ENCODE results near the gene RASSF4.

Gene RASSF4, protein sequence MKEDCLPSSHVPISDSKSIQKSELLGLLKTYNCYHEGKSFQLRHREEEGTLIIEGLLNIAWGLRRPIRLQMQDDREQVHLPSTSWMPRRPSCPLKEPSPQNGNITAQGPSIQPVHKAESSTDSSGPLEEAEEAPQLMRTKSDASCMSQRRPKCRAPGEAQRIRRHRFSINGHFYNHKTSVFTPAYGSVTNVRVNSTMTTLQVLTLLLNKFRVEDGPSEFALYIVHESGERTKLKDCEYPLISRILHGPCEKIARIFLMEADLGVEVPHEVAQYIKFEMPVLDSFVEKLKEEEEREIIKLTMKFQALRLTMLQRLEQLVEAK

DNA sequence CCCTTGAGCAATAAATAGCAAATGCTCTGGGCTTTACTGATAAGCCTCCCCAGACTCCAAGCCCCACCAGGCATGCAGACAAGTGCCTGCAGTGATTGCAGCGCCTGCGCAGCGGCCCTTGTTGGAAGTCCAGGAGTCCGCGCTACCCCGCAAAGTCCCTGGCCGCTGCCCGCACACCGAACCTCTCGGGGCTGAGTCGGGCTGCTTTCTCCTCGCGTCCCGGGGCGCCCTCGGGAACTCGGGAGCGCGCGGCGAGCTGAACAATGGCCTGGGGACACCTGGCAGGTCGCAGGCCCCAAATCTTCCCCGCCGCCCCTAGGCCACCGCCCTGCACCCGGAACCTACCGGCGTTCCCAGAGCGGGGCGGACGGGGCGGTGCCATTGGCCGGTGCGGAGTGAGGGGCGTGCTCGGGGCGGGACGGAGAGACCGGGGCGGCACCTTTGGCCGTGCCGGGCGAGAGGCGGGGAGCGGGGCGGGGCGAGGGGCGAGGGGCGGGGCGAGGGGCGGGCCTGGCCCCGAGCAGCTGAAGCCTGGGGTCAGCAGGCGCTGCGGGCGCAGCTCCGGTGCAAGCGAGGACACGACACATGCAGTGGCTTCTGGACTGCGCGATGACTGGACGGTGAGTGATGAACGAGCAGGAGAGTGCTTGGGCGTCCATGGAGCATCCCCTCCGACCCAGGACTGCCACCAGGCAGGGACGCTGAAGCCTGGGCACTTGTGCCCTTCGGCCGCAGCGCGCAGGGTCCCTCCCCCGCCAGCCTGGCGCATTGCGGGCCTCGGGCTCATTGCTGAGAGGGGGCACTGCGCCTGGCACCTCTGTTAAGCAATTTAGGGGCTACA, at the start of gene RASSF4:
TSS of gene RASSF4 (plus strand) at position 556 of the 841 bp plus-strand sequence. CDS start 10,401 bp downstream, outside the sequence.
- H3K9ac ChIP-seq: peak within 1 kb of the TSS; percentile 85
- H3K36me3 ChIP-seq: peaks cover 14% of the 10 kb centered on the region
- no peaks in the 10 kb centered on the region for H3K27me3 ChIP-seq
- peak within 1 kb of the TSS; percentile 81 for H3K4me3 ChIP-seq
- H3K4me1 ChIP-seq: peaks cover 83% of the 10 kb centered on the region
- peak within 1 kb of the TSS; percentile 98 for H3K4me2 ChIP-seq
- H3K9me3 ChIP-seq: peaks cover 10% of the 10 kb centered on the region
- H4K20me1 ChIP-seq: no peaks in the 10 kb centered on the region
- H3K27ac ChIP-seq: peak within 1 kb of the TSS; percentile 80
- no peak for TF ChIP-seq Cebpa-rat (IDR thresholded peaks at IDR 0.05)

DNA sequence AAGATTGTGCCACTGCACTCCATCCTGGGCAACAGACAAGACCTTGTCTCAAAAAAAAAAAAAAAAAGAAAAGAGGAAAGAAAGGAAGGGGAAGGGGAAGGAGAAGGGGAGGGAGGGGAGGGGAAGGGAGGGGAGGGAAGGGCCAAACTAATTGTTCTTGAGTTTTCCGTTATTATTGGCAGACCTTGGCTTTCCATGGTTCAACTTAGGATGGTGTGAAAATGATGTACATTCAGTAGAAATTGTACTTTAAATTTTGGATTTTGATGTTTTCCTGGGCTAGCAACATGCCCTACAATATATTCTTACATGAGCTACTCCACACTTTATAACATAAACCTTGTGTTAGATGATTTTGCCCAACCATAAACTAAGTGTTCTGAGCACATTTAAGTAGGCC, 49.7 kb upstream of the RASSF4 start:
- no peaks in the 10 kb centered on the region for H3K27me3 ChIP-seq
- no peak for TF ChIP-seq Cebpa-rat (IDR thresholded peaks at IDR 0.05)

GRCh38 chr10:44910602-44911001, 49.0 kb upstream of the RASSF4 start:
- H3K4me2 ChIP-seq: peak overlapping the region; percentile 87; the same call in 1 of the 2 replicates
- H3K4me3 ChIP-seq: no peak overlapping the region
- no peaks in the 10 kb centered on the region for H3K27me3 ChIP-seq
- H3K9ac ChIP-seq: 0 out of 2 replicates have a peak overlapping the region, but pooled peaks have one; percentile 37
- no peaks in the 10 kb centered on the region for H4K20me1 ChIP-seq
- H3K4me1 ChIP-seq: peaks cover 92% of the 10 kb centered on the region
- H3K27ac ChIP-seq: peak overlapping the region; percentile 79; the same call in 1 of the 2 replicates
- TF ChIP-seq Cebpa-rat (IDR thresholded peaks at IDR 0.05): no peak
- no peaks in the 10 kb centered on the region for H3K9me3 ChIP-seq
- H3K36me3 ChIP-seq: no peaks in the 10 kb centered on the region

More for the DNA sequence above, 49.7 kb upstream of the RASSF4 start:
- Histone ChIP-seq H3K4me3 (no peak overlapping the region), H3K9ac (no peak overlapping the region), H3K9me3 (peaks cover 6% of the 10 kb centered on the region; the same call in 1 of the 2 replicates), H3K36me3 (no peaks in the 10 kb centered on the region), H3K4me1 (peaks cover 88% of the 10 kb centered on the region), H3K27ac (no peak overlapping the region), H3K4me2 (peak overlapping the region; percentile 37), H4K20me1 (no peaks in the 10 kb centered on the region)

DNA sequence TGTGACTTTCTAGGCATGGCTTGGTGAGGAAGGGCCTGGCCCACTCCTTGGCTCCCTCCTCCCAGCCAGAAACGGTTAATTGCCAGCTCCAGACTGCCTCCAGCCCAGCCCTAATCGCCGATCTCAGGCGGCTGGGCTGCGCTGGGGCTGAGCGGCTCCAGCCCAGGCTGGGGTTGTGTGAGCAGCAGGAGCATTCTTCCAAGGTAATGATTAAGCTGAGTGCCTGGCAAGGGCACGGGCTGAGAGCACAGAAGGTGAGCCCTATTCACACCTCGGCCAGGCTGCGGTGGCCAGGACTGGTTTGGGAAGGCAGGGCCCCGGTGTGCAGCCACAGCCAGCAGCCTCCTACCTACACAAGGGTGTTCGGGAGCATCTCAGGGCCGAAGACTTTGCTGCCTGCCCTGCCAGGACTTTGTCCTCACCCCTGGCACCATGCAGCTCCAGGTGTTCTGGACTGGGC, 48.5 kb upstream of the RASSF4 start, which contains the start of gene TMEM72:
TSS of gene TMEM72 (plus strand) at position 257 of the 460 bp plus-strand sequence. CDS start at position 433, 176 bp downstream.
- H3K4me3 ChIP-seq: no peak within 1 kb of the TSS
- H3K4me1 ChIP-seq: peaks cover 89% of the 10 kb centered on the region
- TF ChIP-seq Cebpa-rat (IDR thresholded peaks at IDR 0.05): no peak
- H3K27ac ChIP-seq: peak within 1 kb of the TSS; percentile 79
- H3K9me3 ChIP-seq: no peaks in the 10 kb centered on the region
- no peaks in the 10 kb centered on the region for H4K20me1 ChIP-seq
- H3K27me3 ChIP-seq: no peaks in the 10 kb centered on the region
- H3K9ac ChIP-seq: peak within 1 kb of the TSS; percentile 37; the same call in 1 of the 2 replicates
- peak within 1 kb of the TSS; percentile 87 for H3K4me2 ChIP-seq
- H3K36me3 ChIP-seq: no peaks in the 10 kb centered on the region

DNA sequence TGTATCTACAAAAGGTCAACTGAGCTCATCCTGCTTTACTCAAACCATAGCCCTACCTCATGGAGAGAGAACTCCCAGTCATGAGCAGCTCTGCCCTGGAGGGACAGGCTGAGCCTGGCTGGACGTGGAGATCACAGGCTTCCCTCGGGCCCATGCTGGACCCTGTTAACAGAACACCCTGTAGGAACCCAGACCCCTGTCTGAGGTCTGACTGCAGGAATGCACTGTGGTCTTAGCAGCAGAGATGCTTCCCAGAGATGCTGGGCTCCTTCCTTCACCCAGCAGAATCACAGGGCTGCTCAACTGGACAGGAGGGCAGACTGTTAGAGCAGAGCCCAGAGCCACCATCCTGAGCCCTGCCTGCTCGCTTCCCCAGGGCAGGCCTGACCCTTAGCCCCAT, 47.7 kb upstream of the RASSF4 start:
- Histone ChIP-seq H3K27ac (peak overlapping the region; percentile 79), H3K36me3 (no peaks in the 10 kb centered on the region), H3K4me3 (no peak overlapping the region), H3K9ac (peak overlapping the region; percentile 37; the same call in 1 of the 2 replicates), H3K4me1 (peaks cover 81% of the 10 kb centered on the region), H4K20me1 (no peaks in the 10 kb centered on the region), H3K4me2 (peak overlapping the region; percentile 87), H3K27me3 (no peaks in the 10 kb centered on the region), H3K9me3 (no peaks in the 10 kb centered on the region)
- no peak for TF ChIP-seq Cebpa-rat (IDR thresholded peaks at IDR 0.05)

DNA sequence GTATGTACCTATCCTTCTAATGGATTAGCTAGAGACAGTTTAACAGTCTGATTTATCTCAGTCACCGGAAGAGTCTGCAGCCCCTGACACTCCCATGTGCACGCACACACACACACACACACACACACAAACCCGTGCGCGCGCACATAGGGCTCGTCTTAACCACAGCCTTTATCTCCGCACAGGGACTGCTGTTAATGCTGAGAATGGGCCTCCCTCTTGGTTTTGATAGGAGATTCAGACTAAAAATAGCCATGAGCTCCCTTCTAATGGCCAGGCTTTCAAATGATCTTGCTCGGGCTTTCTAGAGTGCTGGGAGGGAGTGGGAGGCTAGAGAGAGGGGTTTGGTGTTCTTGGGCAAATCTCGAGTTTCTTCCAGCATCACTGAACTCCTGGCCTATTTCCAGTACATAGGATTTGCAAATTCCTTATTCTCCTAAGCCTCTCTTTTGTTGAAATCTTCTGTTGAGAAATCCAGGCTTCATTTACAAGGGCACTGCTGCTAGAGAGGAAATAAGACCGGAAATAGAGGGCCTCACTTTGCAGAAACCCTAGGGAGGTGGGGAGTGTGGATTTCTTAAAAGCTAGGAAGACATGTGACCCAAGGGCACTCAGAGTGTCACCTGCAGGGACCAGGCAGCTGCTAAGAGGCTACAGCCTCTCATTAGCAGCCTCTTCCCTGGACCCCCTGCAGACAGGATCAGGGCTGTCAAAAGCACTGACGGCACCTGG, 46.1 kb upstream of the RASSF4 start:
- H3K27ac ChIP-seq: peak overlapping the region; percentile 79

DNA sequence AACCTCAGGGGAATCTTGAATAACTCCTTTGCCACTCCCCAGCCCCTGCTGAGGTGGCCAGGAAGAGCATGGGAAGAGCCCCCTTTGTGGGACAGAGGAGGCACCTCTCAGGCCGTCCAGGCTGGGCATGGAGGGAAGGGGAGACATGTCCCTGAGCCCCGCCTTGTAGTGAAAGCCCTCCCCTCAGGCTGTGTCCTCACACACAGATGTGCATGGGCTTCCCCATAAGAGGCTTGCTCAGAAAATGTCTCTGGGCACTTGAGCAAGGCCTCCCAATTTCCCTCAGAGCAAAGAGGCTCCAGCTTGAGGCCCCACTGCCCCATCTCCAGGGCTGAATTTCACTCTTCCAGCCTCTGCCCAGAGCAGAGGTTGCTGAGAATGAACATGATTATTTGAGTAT, 44.7 kb upstream of the RASSF4 start:
- Histone ChIP-seq H3K4me2 (peak overlapping the region; percentile 87), H3K27me3 (no peaks in the 10 kb centered on the region), H3K36me3 (no peaks in the 10 kb centered on the region), H4K20me1 (no peaks in the 10 kb centered on the region), H3K27ac (peak overlapping the region; percentile 79), H3K4me3 (no peak overlapping the region), H3K9me3 (peaks cover 11% of the 10 kb centered on the region), H3K9ac (0 out of 2 replicates have a peak overlapping the region, but pooled peaks have one; percentile 54), H3K4me1 (peaks cover 53% of the 10 kb centered on the region)
- no peak for TF ChIP-seq Cebpa-rat (IDR thresholded peaks at IDR 0.05)

More for the DNA sequence above, 46.1 kb upstream of the RASSF4 start:
- no peak for TF ChIP-seq Cebpa-rat (IDR thresholded peaks at IDR 0.05)
- Histone ChIP-seq H3K27me3 (no peaks in the 10 kb centered on the region), H3K9me3 (peaks cover 11% of the 10 kb centered on the region), H3K4me3 (peak overlapping the region; percentile 40), H4K20me1 (no peaks in the 10 kb centered on the region), H3K36me3 (no peaks in the 10 kb centered on the region), H3K9ac (peak overlapping the region; percentile 54; the same call in 1 of the 2 replicates), H3K4me2 (peak overlapping the region; percentile 87), H3K4me1 (peaks cover 65% of the 10 kb centered on the region)

- H3K4me3 ChIP-seq: no peak overlapping the region
- H4K20me1 ChIP-seq: no peaks in the 10 kb centered on the region
- peaks cover 11% of the 10 kb centered on the region for H3K9me3 ChIP-seq
- TF ChIP-seq Cebpa-rat (IDR thresholded peaks at IDR 0.05): no peak
- H3K36me3 ChIP-seq: no peaks in the 10 kb centered on the region
- H3K9ac ChIP-seq: no peak overlapping the region
- H3K27me3 ChIP-seq: no peaks in the 10 kb centered on the region
- peaks cover 38% of the 10 kb centered on the region for H3K4me1 ChIP-seq
- H3K4me2 ChIP-seq: no peak overlapping the region
- no peak overlapping the region for H3K27ac ChIP-seq
These were observed 43.2 kb upstream of the RASSF4 start for GRCh38 chr10:44916429-44916828.

- Histone ChIP-seq H3K9me3 (peaks cover 11% of the 10 kb centered on the region), H3K36me3 (no peaks in the 10 kb centered on the region), H3K4me1 (peaks cover 24% of the 10 kb centered on the region), H3K4me2 (no peak overlapping the region), H3K9ac (no peak overlapping the region), H3K27me3 (no peaks in the 10 kb centered on the region), H4K20me1 (no peaks in the 10 kb centered on the region), H3K4me3 (no peak overlapping the region), H3K27ac (no peak overlapping the region)
- TF ChIP-seq Cebpa-rat (IDR thresholded peaks at IDR 0.05): no peak
These were observed 41.8 kb upstream of the RASSF4 start for GRCh38 chr10:44917848-44918247.
